HG03521 (cell line): ENCODE results near the gene C10orf143.
"Not testable (repeated sequence)": the region's sequence is repeated elsewhere in the genome, so short reads cannot be mapped to it uniquely, and the experiment has no call there.

ENCODE experiments used
- ATAC-seq: cut with Tn5 transposase; IDR thresholded peaks from one replicate; pipeline ENCODE4 v1.9.1; 2021; ENCODE audit warnings: mild to moderate bottlenecking, moderate library complexity; ENCODE audit not compliant: unreplicated experiment

Gene C10orf143

DNA sequence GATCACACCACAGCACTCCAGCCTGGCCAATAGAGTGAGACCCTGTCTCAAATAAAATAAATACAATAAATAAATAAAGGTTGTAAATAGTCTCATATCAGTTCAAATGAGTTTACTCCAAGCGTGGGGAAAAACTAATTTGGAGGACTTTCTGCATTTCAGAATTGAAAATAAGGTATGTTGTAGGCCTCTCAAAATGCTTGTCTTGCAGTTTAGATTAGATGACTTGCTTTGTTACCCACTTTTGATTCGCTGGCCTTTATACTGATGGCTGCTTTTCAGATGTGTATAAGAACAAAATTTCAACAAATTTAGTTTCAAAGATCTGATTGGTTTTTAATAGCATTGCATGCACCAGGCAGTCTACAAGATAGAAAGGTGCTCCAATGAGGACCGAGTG is 2.2 kb upstream of the C10orf143 start:
- no peak for ATAC-seq

DNA sequence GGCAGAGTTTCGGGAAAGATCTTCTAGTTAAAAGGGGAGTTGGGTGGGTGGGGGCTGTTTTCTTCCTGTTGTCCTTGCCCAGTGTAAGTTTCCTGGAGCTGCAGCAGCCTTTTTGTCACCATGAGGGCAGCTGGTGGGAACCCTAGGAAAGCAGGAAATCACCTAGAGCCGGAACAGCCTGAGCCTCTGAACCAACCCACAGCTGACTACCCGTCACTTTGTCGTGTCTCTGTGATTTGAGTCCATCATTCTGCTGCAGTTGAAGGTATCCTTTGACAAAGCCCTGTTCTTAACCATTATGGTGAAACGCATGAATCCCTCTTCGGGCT is 1.2 kb upstream of the C10orf143 start:
- ATAC-seq: no peak

DNA sequence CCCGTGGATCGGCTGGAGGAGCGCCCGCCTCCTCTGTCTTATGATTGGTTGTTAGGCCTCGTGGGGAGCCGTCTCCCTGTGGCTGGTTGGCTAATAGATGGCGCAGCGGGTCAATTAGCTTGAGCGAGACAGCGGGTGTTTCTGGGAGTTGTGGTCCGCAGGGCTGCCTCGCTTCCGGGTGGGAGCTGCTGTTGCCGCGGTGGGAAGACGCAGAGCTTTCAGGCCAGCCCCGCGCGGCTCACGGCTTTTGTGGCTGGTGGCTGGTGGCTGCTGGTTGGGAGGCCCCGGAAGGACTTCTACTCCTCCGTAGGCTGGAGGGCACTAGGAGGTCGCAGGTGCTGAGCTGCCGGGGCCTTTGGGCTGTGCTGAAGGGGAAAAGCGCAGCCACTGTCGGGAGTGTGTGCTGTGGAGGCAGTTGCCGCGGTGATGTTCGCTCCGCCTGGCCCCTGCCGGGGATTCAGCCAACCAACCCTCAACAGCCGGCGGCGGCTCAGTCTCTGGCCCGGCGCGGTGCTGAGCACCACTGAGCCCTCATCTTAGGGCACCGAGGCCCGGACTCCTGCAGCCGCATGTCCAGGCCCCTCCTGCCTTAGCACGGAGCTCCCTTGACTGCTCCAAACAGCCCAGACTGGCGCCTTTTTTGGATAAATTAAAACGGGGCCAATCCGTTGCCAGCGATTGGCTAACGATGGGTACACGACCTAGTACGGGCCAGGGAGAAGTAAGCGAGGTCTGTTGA is 652 bp upstream of the C10orf143 start:
- peak; percentile 82 for ATAC-seq

DNA sequence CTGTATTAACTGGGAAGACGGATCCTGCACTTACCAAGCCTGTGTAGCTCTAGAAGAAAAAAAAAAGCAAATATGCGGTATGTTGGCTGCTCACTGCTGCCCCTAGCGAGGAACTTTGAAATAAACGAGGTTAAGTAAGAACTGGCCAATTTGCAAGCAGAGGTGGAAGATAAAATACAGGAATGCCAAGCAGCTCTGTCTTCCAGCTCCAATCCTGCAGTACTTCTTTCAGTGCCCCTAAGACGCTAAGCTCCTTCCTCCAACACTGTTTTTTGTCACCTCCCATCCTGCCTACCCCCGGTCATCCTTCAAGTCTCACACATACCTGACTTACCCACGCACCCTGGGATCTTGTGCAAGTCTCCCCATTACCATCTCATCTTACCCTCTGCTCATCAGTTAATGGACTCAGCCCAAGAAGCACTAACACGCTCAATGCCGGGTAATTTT is 809 bp downstream of the C10orf143 start:
- ATAC-seq: no peak

DNA sequence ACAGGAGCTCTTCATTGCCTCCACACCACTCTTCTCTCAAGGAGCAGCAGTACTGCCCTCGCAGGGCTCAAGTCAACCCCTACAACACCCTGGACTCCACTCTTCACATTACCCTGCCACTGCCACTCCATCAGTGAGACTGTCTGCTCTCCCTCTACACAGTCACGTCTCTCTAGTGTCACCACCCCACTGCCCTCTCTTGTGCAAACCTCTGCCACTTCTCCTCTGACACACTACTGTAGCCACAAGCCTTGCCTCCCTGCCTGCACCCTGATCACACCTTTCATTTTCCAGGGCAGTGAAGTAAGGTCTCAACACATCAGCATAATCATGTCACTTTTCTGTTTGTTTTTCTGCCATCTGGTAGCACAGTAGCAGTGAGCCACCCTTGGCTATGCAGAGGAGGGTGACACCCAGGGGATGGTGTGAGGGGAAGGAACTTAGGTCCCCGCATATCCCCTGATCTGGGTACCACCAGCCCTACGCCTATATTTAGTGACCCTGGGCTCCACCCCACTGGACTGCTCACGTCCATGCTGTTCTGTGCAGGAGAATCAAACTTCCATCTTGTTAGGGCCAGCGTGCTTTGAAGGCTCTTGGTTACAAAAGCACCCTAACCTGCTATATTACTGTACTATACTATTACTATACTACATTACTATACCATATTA is 1.6 kb downstream of the C10orf143 start:
- ATAC-seq: no peak

DNA sequence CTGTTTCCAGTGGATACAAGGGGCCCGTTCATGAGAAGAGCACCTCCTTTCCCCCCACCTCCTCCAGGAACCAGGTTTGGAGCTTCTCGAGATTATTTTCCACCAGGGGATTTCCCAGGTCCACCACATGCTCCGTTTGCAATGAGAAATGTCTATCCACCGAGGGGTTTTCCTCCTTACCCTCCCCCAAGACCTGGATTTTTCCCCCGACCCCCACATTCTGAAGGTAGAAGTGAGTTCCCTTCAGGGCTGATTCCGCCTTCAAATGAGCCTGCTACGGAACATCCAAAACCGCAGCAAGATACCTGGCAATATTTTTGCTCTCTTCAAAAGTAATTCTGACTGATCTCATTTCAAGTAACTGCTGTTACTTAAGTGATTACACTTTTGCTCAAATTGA is 2.5 kb downstream of the C10orf143 start:
- ATAC-seq: not testable (repeated sequence)

DNA sequence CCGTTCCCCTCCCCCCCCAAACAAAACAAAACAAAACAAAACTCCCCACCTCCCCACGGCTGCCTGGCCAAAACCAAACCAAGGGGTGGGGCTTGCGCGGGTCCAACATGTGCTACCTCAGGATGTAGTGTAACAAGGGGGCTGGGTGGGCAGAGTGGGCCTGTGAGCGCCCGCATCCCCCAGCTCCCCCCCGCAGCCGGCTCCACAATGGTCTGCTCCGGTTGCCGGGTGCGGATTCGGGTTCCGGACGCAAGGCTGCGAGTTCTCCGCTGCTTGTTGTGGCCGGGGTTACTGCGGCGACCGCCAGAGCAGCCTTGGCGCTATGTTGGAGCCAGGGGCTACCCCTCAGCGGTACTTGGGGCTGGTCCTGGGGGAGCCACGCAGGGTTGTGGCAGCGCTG is 4.9 kb downstream of the C10orf143 start:
- ATAC-seq: no peak

DNA sequence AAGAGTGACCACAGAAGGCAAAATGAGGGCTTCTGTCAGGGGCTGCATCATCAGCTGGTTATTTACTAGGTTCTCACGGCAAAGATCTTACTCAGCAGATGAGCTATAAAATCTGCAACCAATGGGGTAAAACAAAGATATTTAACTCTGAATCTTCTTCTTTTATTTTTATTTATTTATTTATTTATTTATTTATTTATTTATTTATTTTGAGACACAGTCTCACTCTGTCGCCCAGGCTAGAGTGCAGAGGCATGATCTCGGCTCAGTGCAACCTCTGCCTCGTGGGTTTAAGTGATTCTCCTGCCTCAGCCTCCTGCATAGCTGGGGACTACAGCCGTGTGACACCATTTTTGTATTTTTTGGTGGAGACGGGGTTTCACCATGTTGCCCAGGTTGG is 11.3 kb downstream of the C10orf143 start:
- ATAC-seq: no peak

DNA sequence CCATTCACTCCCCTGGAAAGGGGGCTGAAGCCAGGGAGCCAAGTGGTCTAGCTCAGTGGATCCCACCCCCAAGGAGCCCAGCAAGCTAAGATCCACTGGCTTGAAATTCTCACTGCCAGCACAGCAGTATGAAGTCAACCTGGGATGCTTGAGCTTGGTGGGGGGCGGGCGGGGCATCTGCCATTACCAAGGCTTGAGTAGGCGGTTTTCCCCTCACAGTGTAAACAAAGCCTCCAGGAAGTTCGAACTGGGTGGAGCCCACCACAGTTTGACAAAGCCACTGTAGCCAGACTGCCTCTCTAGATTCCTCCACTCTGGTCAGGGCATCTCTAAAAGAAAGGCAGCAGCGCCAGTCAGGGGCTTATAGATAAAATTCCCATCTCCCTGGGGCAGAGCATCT is 20.1 kb downstream of the C10orf143 start:
- ATAC-seq: not testable (repeated sequence)

DNA sequence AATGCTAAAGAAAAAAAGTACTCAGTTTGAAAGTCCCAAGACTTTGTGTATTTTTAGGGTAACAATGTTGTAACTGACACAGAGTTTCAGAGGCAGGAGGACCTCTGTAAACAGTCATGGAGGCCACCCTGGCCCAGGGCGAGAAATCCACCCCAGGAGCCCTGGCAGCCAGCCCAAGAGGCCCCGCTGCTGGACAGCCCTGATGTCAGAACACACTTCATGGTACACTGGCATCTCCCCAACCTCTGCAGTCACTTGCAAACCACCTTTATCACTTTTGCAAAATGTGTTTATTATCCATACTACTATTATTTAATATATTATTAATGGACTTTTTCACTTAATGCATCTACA is 30.2 kb downstream of the C10orf143 start:
- ATAC-seq: no peak

DNA sequence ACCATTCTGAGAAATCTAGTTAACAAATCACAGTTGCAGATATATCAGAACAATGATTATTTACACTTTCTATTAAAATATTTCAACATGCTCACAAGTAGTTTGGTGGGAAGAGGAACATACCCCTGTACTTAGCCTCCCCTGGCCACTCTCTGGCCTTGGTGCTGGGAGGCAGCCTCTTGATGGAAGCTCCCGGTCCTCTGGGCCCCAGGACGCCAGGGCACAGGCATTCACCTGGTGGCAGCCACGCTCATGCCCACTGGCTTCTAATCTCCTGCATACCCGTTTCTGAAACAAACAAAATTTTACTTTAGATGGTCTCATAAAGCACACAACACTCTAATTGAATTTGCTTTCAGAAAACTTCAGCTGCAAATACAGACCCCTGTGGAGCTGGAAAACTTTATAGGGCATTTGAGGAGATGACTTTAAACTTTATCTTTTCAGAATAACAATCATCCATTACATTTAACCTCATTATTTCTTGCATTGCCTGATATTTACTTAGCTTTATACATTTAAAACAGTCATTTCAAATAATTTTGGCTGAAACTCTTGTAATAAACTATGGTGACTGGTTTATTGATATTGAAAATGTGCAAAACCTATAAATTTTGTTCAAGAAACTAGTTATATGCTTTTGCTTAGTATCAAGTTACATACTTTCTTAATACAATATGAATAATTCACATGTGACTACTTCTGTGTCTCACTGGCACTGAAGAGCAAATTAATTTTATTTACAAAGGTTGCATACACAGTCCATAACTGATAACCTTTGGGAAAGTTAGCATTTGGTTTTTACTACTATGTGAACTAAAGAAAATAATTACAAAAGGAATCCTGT is 30.8 kb downstream of the C10orf143 start:
- ATAC-seq: no peak

DNA sequence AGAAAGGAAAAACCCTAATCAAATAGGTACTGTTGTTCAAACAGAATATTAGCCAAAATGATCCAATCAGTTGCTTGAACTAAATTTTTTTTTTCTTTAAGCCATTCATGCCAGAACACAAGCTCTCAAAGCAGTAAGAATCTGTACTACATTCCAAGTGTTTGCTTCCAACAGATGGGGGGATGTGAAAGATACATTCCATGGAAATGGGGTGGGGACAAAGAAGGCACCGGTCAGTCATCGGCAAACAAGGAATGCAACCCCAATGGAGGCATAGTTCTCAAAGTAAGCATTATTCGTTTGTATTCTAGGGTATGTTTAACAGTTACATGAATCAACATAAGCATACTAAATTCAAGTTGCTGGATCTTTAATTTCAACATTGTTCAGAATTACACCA is 32.5 kb downstream of the C10orf143 start:
- no peak for ATAC-seq

DNA sequence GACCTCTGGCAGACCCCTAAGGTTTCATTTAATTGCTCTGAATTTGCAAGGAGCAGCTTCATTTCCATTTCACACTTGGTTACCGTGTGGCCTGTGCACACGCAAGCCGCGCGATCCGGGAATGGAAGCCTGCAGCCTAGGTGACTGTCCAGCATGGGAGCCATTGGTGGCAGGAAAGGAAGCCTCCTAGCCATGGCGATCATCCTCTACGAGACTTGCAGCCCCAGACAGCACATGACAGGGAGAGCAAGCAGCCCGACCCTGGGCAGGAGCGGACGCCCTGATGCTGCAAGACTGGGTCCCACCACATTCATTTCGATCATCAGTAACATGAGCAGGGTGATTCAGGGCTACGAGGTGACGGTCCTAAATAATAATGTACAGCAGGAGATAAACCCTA is 33.9 kb downstream of the C10orf143 start:
- ATAC-seq: no peak

DNA sequence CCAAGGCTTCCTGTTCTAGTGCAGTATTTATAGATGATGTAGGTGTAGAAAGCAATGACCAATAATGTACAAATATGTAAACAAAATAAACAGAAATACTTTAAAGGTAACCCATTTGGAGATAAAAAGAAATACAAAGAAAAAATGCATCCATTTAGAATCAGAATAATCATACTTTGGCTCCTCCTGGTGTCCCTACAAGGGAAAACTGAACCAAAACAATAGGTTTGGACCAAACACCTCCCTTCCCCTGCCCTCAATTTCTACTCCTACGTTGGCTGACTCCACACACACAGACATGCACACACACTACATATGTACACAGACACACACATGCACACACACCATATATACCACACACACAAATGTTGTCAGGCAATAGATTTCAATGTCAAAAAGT is 36.0 kb downstream of the C10orf143 start:
- no peak for ATAC-seq

DNA sequence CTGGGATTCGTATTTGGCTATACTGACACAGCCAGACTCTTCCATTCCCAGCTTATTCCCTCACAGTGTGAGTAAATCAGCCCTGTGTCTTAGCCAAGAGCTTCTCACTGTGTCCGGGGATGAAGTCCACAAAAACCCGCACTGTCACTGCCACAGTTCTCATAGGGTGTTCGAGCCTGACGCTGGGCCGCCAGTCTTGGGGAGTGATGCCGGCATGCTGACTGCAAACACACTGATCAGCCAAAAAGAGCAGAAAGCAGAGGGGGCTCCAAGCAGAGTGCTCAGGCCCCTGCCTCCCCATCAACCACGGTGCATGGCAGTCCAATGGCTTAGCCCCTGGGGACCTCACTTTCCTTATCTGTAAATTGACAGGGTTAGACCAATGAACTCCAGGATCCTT is 36.7 kb downstream of the C10orf143 start:
- no peak for ATAC-seq

DNA sequence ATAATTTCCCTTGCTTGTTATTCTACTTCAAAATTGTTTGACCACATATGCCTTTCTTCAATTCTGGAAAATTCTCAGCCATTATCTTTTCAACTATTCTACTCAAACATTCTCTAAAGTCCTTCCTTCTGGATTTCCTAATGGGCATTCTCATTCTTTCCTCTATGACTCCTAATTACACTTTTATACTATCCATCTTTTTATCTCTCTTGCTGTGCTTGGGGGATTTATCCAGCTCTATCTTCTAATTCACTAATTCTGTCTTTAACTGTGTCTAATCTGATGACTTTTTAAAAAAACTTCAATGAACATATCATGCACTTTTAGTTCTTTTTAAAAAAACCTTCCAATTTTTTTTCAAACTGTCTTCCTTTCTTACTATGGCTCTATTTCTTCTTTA is 38.4 kb downstream of the C10orf143 start:
- ATAC-seq: no peak

DNA sequence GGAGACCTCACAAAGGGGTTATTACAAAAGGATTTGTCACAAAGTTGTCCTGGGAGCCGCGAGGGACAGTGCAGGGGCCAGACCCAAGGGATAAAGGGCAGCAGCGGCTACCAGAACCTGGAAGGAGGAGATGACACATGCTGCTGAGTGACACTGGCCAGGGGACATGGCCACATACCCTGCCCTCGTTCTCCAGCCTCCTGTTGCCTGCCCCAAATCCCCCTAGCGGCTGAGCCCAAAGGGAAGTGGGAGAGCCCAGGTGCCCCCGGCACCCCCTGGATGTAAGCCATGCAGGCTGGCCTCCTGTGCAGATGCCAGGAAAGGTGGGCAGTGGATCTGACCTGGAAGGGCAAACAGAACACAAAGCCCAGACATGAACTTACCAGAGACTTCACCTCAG is 42.7 kb downstream of the C10orf143 start:
- no peak for ATAC-seq

DNA sequence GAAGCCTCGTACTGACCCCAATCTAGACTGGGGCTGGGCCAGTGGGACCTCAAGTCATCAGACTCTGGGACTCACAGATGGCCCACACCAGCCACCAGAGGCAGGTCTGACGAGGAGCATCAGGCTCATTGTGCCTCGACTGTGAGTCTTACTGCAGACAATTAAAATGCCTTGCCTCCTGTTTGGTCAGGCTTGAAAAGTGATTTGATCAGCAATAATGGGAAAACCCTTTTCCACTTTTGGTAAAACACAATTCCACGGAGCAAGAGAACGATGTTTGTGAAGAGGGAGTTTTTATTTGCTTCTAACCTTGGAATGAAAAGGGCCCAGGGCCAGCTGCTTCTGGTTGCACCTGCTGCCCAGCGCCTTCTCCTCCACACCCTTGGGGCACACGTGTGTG is 43.9 kb downstream of the C10orf143 start:
- no peak for ATAC-seq

DNA sequence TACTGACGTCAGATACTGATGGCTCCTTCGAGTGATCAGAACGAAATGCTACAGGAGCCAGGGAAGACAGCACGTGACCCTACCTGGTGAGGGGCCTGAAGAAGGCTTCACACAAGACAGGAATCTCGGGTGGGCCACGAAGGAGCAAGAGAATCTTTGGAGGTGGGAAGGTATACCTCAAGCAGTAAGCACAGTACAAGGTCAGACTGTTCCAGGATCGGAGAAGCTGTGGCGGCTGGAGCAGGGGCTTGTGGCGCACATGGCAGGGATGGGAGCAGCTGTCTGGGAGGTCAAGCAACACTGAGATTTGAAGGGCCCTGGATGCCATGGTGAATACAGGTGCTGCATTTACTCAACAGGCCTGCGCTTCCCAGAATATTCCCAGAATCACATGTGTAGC is 45.4 kb downstream of the C10orf143 start:
- ATAC-seq: no peak

DNA sequence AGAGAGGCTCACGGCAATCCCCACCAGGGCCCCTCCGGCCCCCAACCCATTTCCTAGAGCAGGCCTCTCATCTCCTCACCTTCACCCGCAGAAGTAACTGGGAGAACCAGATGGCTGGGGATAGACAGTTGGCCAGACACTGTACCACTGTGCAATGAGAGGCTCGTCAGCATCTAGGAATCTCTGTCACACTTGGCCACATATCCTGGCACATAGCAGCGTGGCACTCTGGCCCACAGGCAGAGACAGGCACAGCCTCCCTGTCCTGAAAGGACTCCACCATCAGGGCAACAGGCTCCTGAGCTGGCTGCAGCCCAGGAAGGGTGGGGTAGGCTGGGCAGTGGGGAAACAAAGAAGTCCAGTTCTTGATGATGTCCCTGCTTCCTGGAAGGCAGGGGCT is 45.8 kb downstream of the C10orf143 start:
- ATAC-seq: no peak

DNA sequence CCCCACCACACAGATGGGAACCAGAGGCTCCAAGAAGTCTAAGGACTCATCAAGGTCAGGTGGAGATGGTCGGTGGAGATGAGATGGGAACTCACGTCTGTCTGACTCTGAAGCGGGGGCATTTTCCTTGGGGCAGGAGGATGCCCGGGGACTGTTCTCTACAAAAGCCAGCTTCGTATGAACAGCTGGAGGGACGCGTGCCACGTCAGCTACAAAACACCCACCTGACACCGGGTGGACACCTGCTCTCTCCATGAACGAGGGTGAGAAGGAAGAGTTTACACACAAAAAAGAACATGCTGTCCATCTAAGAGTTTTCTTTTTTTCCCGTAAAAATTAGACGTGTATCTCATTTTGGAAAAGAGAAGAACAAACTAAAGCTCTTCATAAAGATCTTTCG is 47.7 kb downstream of the C10orf143 start:
- no peak for ATAC-seq

DNA sequence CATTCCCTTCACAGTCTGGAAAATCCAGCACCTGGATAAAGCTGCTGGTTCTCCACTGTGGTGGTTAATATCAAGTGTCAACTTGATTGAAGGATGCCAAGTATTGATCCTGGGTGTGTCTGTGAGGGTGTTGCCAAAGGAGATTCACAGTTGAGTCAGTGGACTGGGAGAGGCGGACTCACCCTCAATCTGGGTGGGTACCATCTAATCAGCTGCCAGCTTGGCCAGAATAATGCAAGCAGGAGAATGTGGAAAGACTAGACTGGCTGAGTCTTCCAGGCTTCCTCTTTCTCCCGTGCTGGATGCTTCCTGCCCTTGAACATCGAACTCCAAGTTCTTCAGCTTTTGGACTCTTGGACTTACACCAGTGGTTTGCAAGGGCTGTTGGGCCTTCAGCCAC is 48.4 kb downstream of the C10orf143 start:
- ATAC-seq: no peak
